HG03025 (cell line): ENCODE results near the gene DDX6.
"Not testable (repeated sequence)": the region's sequence is repeated elsewhere in the genome, so short reads cannot be mapped to it uniquely, and the experiment has no call there.

Source experiments
- ATAC-seq: cut with Tn5 transposase; IDR thresholded peaks from one replicate; pipeline ENCODE4 v1.9.1; 2021; ENCODE audit warnings: mild to moderate bottlenecking, moderate library complexity; ENCODE audit not compliant: unreplicated experiment, low FRiP score

The DDX6 gene

GRCh38 chr11:118791961-118792569, 1.1 kb upstream of the DDX6 start:
- ATAC-seq = no peak

GRCh38 chr11:118790357-118791110, 430 bp downstream of the DDX6 start:
- peak; percentile 28 for ATAC-seq

GRCh38 chr11:118789501-118790356, 1.2 kb downstream of the DDX6 start:
- no peak for ATAC-seq

- ATAC-seq = no peak
These were observed 4.3 kb downstream of the DDX6 start for GRCh38 chr11:118786657-118787056.

- ATAC-seq = no peak
These were observed 5.6 kb downstream of the DDX6 start for GRCh38 chr11:118785362-118785761.

GRCh38 chr11:118783724-118784495, 7.1 kb downstream of the DDX6 start:
- ATAC-seq = no peak

GRCh38 chr11:118783324-118783723, 7.6 kb downstream of the DDX6 start:
- ATAC-seq = not testable (repeated sequence)

- no peak for ATAC-seq
These were observed 12.1 kb downstream of the DDX6 start for GRCh38 chr11:118778898-118779297.

- no peak for ATAC-seq
These were observed 16.9 kb downstream of the DDX6 start for GRCh38 chr11:118774032-118774431.

GRCh38 chr11:118771547-118772288, 19.2 kb downstream of the DDX6 start:
- ATAC-seq = no peak

- ATAC-seq = no peak
These were observed 22.3 kb downstream of the DDX6 start for GRCh38 chr11:118768690-118769089.

- ATAC-seq = no peak
These were observed 24.9 kb downstream of the DDX6 start for GRCh38 chr11:118766035-118766434.

- ATAC-seq = not testable (repeated sequence)
These were observed 25.8 kb downstream of the DDX6 start for GRCh38 chr11:118765095-118765691.

GRCh38 chr11:118763041-118763440, 27.9 kb downstream of the DDX6 start:
- no peak for ATAC-seq

- not testable (repeated sequence) for ATAC-seq
These were observed 29.0 kb downstream of the DDX6 start for GRCh38 chr11:118761981-118762380.

GRCh38 chr11:118757876-118758399, 33.0 kb downstream of the DDX6 start:
- ATAC-seq = no peak

- no peak for ATAC-seq
These were observed 38.3 kb downstream of the DDX6 start for GRCh38 chr11:118752654-118753053.

GRCh38 chr11:118749429-118749828, 41.5 kb downstream of the DDX6 start:
- no peak for ATAC-seq

GRCh38 chr11:118748056-118748455, 42.9 kb downstream of the DDX6 start:
- ATAC-seq = no peak
